NCI-H774 (cell line): ENCODE results near the gene NTM.

Source experiments
- DNase-seq: peaks from one replicate; lab custom pipeline; 2025; lab: John Stamatoyannopoulos, UW

The NTM gene

GRCh38 chr11:131964698-131965483 is 594.5 kb downstream of the NTM start:
- DNase-seq: no peak

GRCh38 chr11:131965504-131965903 is 595.1 kb downstream of the NTM start:
- DNase-seq: no peak

- DNase-seq: no peak
Measured at GRCh38 chr11:131966667-131967066, 596.3 kb downstream of the NTM start.

GRCh38 chr11:131969261-131969660 is 598.8 kb downstream of the NTM start:
- no peak for DNase-seq

- DNase-seq: no peak
Measured at GRCh38 chr11:131973061-131973460, 602.6 kb downstream of the NTM start.

GRCh38 chr11:131975619-131976018 is 605.2 kb downstream of the NTM start:
- DNase-seq: no peak

- no peak for DNase-seq
Measured at GRCh38 chr11:131976021-131976420, 605.6 kb downstream of the NTM start.

GRCh38 chr11:131977231-131977630 is 606.8 kb downstream of the NTM start:
- no peak for DNase-seq

- no peak for DNase-seq
Measured at GRCh38 chr11:131977854-131978253, 607.4 kb downstream of the NTM start.

- no peak for DNase-seq
Measured at GRCh38 chr11:131978351-131978750, 607.9 kb downstream of the NTM start.

- DNase-seq: no peak
Measured at GRCh38 chr11:131979364-131979763, 608.9 kb downstream of the NTM start.

GRCh38 chr11:131980199-131980598 is 609.8 kb downstream of the NTM start:
- no peak for DNase-seq

- no peak for DNase-seq
Measured at GRCh38 chr11:131980888-131981668, 610.7 kb downstream of the NTM start.

GRCh38 chr11:131982154-131982553 is 611.7 kb downstream of the NTM start:
- DNase-seq: no peak

- DNase-seq: no peak
Measured at GRCh38 chr11:131985846-131986301, 615.5 kb downstream of the NTM start.

GRCh38 chr11:131987703-131988102 is 617.3 kb downstream of the NTM start:
- no peak for DNase-seq

GRCh38 chr11:131991606-131992005 is 621.2 kb downstream of the NTM start:
- DNase-seq: no peak

GRCh38 chr11:131993246-131993645 is 622.8 kb downstream of the NTM start:
- DNase-seq: no peak

GRCh38 chr11:131998020-131998419 is 627.6 kb downstream of the NTM start:
- DNase-seq: no peak

- DNase-seq: no peak
Measured at GRCh38 chr11:131999084-131999483, 628.7 kb downstream of the NTM start.

- no peak for DNase-seq
Measured at GRCh38 chr11:131999955-132000354, 629.5 kb downstream of the NTM start.

GRCh38 chr11:132005887-132006286 is 635.5 kb downstream of the NTM start:
- DNase-seq: no peak

GRCh38 chr11:132006884-132007580 is 636.6 kb downstream of the NTM start:
- no peak for DNase-seq
